ACC112 (cell line): Measurements from ENCODE around the gene EMSY.

ENCODE experiments used
- H2AFZ ChIP-seq: fragments of 200-600 bp; sonication (generic); one replicate; pipeline ENCODE4 v1.6.0; 2017; ENCODE audit warnings: antibody characterized with exemption, low read length; ENCODE audit not compliant: unreplicated experiment
- H3K27ac ChIP-seq: fragments of 200-600 bp; sonication (generic); 2 replicates; pipeline ENCODE4 v1.5.1; 2014; ENCODE audit warnings: low read depth, mild to moderate bottlenecking, antibody characterized with exemption, low read length, moderate library complexity
- H3K27me3 ChIP-seq: fragments of 200-600 bp; sonication (generic); 2 replicates; pipeline ENCODE4 v1.6.1; 2014; ENCODE audit warnings: mild to moderate bottlenecking, antibody characterized with exemption, low read length, moderate library complexity, mixed read lengths; ENCODE audit not compliant: insufficient read depth
- H3K36me3 ChIP-seq: fragments of 200-600 bp; sonication (generic); 2 replicates; pipeline ENCODE4 v1.6.1; 2016; ENCODE audit warnings: mild to moderate bottlenecking, antibody characterized with exemption, low read length, moderate library complexity, mixed read lengths; ENCODE audit not compliant: insufficient read depth
- H3K4me1 ChIP-seq: fragments of 200-600 bp; sonication (generic); one replicate; pipeline ENCODE4 v1.6.1; 2016; ENCODE audit warnings: low read length, mixed read lengths; ENCODE audit not compliant: insufficient read depth, unreplicated experiment, control insufficient read depth
- H3K4me3 ChIP-seq: fragments of 200-600 bp; sonication (generic); 2 replicates; pipeline ENCODE4 v1.5.1; 2014; ENCODE audit warnings: mild to moderate bottlenecking, low read depth, low read length
- H3K79me2 ChIP-seq: fragments of 200-600 bp; sonication (generic); one replicate; pipeline ENCODE4 v1.6.0; 2016; ENCODE audit warnings: low read length; ENCODE audit not compliant: control insufficient read depth, unreplicated experiment, insufficient read depth

Gene EMSY

GRCh38 chr11:76523147-76523546 is 78.3 kb downstream of the EMSY start:
- no peak overlapping the region for H2AFZ ChIP-seq
- H3K4me1 ChIP-seq = peaks cover 14% of the 10 kb centered on the region
- H3K79me2 ChIP-seq = no peaks in the 10 kb centered on the region
- H3K36me3 ChIP-seq = peaks cover 16% of the 10 kb centered on the region; the same call in 1 of the 2 replicates
- no peaks in the 10 kb centered on the region for H3K27me3 ChIP-seq
- H3K4me3 ChIP-seq = no peak overlapping the region
- H3K27ac ChIP-seq = no peak overlapping the region

- H3K27ac ChIP-seq = no peak overlapping the region
- H3K27me3 ChIP-seq = no peaks in the 10 kb centered on the region
- H3K4me1 ChIP-seq = peaks cover 14% of the 10 kb centered on the region
- H3K79me2 ChIP-seq = no peaks in the 10 kb centered on the region
- H3K4me3 ChIP-seq = no peak overlapping the region
- peaks cover 23% of the 10 kb centered on the region for H3K36me3 ChIP-seq
- H2AFZ ChIP-seq = no peak overlapping the region
These were observed 79.1 kb downstream of the EMSY start for GRCh38 chr11:76523786-76524436.

GRCh38 chr11:76524461-76524860 is 79.6 kb downstream of the EMSY start:
- no peak overlapping the region for H3K27ac ChIP-seq
- H3K79me2 ChIP-seq = no peaks in the 10 kb centered on the region
- peaks cover 14% of the 10 kb centered on the region for H3K4me1 ChIP-seq
- no peaks in the 10 kb centered on the region for H3K27me3 ChIP-seq
- no peak overlapping the region for H3K4me3 ChIP-seq
- peaks cover 24% of the 10 kb centered on the region for H3K36me3 ChIP-seq
- H2AFZ ChIP-seq = no peak overlapping the region

- H3K36me3 ChIP-seq = peaks cover 24% of the 10 kb centered on the region
- no peaks in the 10 kb centered on the region for H3K79me2 ChIP-seq
These were observed 80.1 kb downstream of the EMSY start for GRCh38 chr11:76524919-76525318.

GRCh38 chr11:76526878-76527277 is 82.1 kb downstream of the EMSY start:
- H3K79me2 ChIP-seq = no peaks in the 10 kb centered on the region
- H3K27me3 ChIP-seq = no peaks in the 10 kb centered on the region
- no peak overlapping the region for H3K4me3 ChIP-seq
- H3K36me3 ChIP-seq = peaks cover 33% of the 10 kb centered on the region
- H3K4me1 ChIP-seq = peaks cover 14% of the 10 kb centered on the region
- no peak overlapping the region for H2AFZ ChIP-seq
- no peak overlapping the region for H3K27ac ChIP-seq

More at GRCh38 chr11:76524919-76525318, 80.1 kb downstream of the EMSY start:
- Histone ChIP-seq H3K27ac (no peak overlapping the region), H3K4me1 (peaks cover 14% of the 10 kb centered on the region), H3K27me3 (no peaks in the 10 kb centered on the region), H3K4me3 (no peak overlapping the region), H2AFZ (no peak overlapping the region)

- Histone ChIP-seq H3K4me3 (no peak overlapping the region), H3K27ac (peak overlapping the region; percentile 20; the same call in 1 of the 2 replicates), H2AFZ (no peak overlapping the region), H3K27me3 (no peaks in the 10 kb centered on the region), H3K36me3 (peaks cover 20% of the 10 kb centered on the region), H3K79me2 (no peaks in the 10 kb centered on the region), H3K4me1 (peaks cover 13% of the 10 kb centered on the region)
These were observed 97.6 kb downstream of the EMSY start for GRCh38 chr11:76542436-76542835.

GRCh38 chr11:76543006-76543703 is 98.3 kb downstream of the EMSY start:
- peaks cover 20% of the 10 kb centered on the region for H3K36me3 ChIP-seq
- H3K79me2 ChIP-seq = no peaks in the 10 kb centered on the region
- no peaks in the 10 kb centered on the region for H3K27me3 ChIP-seq
- H3K4me3 ChIP-seq = no peak overlapping the region
- H3K27ac ChIP-seq = peak overlapping the region; percentile 20; the same call in 1 of the 2 replicates
- H3K4me1 ChIP-seq = peaks cover 13% of the 10 kb centered on the region
- no peak overlapping the region for H2AFZ ChIP-seq

- Histone ChIP-seq H3K4me3 (no peak overlapping the region), H3K27me3 (no peaks in the 10 kb centered on the region), H3K79me2 (no peaks in the 10 kb centered on the region), H3K36me3 (peaks cover 3% of the 10 kb centered on the region), H3K27ac (peak overlapping the region; percentile 44), H3K4me1 (peaks cover 28% of the 10 kb centered on the region), H2AFZ (no peak overlapping the region)
These were observed 106.0 kb downstream of the EMSY start for GRCh38 chr11:76550781-76551180.

- no peaks in the 10 kb centered on the region for H3K79me2 ChIP-seq
- H3K4me3 ChIP-seq = no peak overlapping the region
- H2AFZ ChIP-seq = no peak overlapping the region
- no peaks in the 10 kb centered on the region for H3K27me3 ChIP-seq
- peak overlapping the region; percentile 44; the same call in 1 of the 2 replicates for H3K27ac ChIP-seq
- H3K36me3 ChIP-seq = peaks cover 3% of the 10 kb centered on the region
- peaks cover 28% of the 10 kb centered on the region for H3K4me1 ChIP-seq
These were observed 106.6 kb downstream of the EMSY start for GRCh38 chr11:76551400-76551799.

GRCh38 chr11:76552987-76553386 is 108.2 kb downstream of the EMSY start:
- Histone ChIP-seq H3K36me3 (no peaks in the 10 kb centered on the region), H3K4me1 (peaks cover 28% of the 10 kb centered on the region), H3K79me2 (no peaks in the 10 kb centered on the region), H3K27me3 (no peaks in the 10 kb centered on the region), H3K4me3 (no peak overlapping the region), H3K27ac (peak overlapping the region; percentile 20; the same call in 1 of the 2 replicates), H2AFZ (no peak overlapping the region)
